ENCODE data around the gene FDXACB1.
"Not testable (repeated sequence)": the region's sequence is repeated elsewhere in the genome, so short reads cannot be mapped to it uniquely, and the experiment has no call there.

Gene FDXACB1

DNA sequence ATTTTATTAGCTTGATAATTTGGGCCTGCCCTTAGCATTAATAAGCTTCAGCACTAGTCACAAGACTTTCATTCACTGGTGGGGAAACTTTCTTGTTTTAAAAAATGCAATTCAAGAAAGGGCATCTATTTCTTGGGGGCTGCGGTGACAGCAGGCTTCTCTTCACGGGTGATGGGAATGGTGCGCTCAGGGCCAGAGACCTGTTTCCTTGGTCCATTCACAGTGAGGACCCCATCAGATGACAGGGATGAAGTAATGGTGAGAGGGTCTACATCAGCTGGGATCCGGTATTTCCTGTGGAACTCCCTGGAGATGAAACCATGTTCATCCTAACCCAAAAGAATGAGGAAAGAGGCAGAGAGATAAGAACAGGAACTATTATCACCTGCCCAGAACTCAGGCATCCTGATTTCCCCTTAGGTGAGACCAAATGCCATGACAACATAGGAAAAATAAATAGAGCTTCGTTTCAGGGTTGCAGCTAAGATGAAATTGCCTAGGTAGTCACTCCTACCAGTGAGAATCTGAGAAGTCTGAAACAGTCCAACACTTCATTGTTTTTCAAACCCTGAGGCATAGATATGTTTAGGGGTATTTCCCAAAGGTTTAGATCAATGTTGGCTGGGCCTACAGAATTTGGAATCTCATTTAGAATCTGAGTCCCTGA is 29.8 kb upstream of the FDXACB1 start:
- DNase-seq = no peak

GRCh38 chr11:111906680-111907079 is 27.7 kb upstream of the FDXACB1 start:
- no peak for DNase-seq

DNA sequence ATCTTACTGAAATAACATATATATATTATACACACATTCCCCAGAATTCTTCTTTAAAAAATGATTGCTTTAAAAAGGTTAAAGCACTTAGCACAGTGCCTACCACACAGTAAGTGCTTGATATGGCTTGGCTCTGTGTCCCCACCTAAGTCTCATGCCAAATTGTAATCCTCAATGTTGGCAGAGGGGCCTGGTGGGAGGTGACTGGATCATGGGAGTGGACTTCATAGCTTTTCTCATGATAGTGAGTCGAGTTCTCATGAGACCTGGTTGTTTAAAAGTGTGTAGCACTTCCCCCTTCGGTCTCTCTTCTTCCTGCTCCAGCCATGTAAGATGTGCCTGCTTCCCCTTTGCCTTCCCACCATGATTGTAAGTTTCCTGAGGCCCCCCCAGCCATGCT is 26.4 kb upstream of the FDXACB1 start:
- no peak for DNase-seq

DNA sequence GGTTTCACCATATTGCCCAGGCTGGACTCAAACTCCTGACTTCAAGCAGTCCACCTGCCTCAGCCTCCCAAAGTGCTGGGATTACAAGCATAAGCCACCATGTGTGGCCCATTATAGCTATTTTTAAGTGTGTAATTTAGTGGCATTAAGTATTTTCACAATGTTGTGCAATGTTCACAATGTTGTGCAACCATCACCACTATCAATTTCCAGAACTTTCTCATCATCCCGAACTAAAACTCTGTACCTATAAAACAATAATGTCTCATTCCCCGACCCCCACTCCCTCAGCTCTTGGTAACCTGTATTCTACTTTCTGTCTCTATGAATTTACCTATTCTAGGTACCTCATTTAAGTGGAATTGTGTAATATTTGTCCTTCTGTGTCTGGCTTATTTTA is 7.9 kb upstream of the FDXACB1 start:
- no peak for DNase-seq

- DNase-seq = no peak
These were observed 7.1 kb upstream of the FDXACB1 start for GRCh38 chr11:111886032-111886431.

DNA sequence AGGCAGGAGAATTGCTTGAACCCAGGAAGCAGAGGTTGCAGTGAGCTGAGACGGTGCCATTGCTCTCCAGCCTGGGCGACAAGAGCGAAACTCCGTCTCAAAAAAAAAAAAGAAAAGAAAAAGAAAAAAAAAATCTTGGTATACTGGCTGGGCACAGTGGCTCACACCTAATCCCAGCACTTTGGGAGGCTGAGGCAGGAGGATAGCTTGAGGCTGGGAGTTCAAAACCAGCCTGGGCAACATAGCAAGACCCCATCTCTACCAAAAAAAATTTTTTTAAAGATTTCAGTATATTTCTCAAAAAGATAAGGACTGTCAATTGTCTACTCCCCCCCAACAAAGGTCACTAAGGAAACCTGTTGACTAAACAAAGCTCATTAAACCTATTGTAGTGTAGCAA is 6.1 kb upstream of the FDXACB1 start:
- not testable (repeated sequence) for DNase-seq

DNA sequence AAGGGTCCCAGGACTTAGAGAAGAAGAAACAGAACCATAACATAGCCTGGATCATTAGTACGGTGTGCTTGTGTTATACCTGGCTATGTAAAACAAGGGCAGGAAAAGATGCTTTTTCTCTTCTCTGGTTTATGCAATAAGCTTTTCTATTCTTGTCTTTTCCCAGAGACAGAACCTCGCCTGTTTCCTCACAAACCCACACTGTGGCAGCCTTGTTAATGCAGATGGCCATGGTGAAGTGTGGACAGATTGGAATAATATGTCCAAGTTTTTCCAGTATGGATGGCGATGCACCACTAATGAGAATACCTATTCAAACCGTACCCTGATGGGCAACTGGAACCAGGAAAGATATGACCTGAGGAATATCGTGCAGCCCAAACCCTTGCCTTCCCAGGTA is 3.2 kb upstream of the FDXACB1 start:
- DNase-seq = no peak

GRCh38 chr11:111879637-111879960 is 634 bp upstream of the FDXACB1 start:
- no peak for DNase-seq

DNA sequence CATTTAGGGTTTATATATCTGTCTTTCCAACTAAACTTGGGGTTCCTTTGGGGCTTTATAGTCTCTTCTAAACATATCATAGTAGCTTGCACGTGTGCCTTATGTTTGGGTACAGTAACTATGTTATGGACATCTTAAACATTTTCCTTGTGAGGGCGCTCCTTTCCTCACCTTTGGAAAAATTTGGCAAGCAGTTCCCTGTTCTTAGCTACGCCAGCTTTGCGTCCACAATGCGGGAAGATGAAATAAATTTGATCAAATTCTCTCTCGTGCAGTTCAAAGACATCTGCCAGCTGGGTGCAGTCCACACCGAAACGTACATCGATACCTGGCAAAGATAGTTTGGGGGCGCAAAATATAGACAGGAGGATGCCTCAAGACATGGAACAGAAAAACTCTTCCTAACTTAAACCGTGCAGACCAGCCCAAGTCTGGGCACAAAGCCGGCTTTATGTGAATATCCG is 548 bp downstream of the FDXACB1 start:
- DNase-seq = no peak

DNA sequence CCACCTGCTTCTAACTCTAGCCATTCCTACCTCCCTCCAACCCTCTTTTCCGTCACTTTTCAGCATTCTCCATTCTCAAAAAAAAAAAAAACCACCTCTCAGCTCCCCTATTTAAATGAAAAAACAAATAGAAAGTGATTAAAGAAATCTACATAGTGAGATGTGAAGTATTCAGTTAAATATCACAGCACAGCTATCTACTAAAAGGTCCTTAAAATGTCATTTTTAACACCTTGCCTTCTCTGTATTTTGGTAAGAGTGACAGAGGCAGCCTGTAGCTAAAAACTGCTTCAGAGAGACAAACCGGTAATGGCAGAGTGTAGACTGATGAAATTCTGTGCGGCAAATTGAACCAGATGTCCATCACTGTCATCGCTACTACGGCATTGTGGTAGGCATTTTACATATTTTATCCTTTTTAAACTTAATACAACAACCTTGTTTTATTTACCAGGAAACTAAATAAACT is 7.2 kb downstream of the FDXACB1 start:
- DNase-seq = no peak

DNA sequence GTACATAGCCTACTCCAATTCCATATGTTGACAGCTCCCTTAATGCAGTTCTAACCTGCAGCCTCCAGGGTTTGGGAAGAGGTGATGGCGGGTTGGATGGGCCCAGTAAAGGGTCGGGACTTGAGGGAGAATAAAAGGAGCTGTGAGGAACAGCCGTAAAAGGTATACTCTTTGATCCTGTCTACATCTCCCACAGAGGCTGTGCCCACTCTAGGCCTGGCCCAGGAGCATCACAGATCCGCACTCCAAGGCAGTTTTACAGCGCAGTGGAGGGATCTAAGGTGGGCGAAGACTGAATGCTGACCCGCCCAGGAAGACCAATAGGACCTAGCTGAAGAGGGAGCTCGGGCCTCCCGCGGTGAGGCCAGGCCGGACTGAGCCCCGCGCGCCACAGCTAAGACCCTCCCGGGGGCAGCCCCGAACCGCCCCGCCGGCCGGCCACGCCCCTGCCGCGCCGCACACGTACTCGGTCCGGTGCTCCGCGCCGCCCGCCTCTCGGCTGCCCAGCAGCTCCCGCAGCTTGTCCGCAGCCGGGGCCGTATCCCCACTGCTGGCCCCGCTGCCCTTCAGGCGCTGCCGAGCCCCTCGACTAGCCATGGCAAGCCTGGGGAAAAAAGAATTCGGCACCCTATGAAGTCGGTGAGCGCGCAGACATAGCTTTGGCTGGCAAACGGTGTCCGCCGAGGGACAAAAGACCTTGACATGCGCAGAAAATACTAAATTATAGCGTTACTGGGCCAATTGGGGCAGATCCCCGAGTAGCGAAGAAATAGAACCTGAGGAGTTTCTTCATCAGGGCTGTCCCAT is 7.9 kb downstream of the FDXACB1 start, which contains the start of gene ALG9:
Gene ALG9, minus strand, starts transcription at position 696 of the 807 bp plus-strand sequence. Its CDS starts 99 bp downstream, at position 597.
- DNase-seq = peak; percentile 87 to 93

DNA sequence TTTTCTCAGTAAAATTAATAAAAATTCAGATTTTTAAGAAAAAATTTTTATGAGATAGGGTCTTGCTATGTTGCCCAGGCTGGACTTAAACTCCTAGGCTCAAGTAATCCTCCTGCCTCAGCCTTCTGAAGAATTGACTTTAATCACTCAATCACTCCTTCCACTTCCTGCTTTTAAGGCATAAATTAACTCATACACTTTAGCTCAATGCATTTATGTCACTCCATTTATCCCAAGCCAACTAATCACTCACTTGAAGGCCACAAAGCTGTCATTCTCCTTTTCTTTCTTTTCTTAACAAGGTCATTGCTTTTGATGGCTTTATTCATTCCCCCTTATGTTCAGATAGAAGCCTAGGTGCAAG is 8.5 kb downstream of the FDXACB1 start:
- DNase-seq = no peak

GRCh38 chr11:111870113-111870512 is 8.9 kb downstream of the FDXACB1 start:
- DNase-seq = no peak

GRCh38 chr11:111860257-111860656 is 18.7 kb downstream of the FDXACB1 start:
- DNase-seq = no peak

DNA sequence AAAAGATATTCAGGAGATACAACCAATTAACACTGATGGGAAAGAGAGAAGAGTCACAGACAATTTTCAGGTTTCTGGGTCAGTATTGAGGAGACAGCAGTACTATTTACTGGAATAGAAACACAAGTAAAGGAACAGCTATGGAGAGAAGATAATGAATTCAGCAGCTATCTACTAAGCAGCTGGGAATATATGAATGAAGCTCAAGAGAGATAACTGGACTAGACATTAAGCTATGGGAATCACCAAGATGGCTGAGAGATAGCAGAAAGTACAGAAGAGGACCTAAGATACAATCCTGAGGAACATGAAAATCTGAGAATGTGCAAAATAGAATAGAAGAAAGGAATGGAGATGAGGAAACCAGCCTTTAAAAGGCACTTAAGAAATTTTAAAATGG is 23.5 kb downstream of the FDXACB1 start:
- no peak for DNase-seq

DNA sequence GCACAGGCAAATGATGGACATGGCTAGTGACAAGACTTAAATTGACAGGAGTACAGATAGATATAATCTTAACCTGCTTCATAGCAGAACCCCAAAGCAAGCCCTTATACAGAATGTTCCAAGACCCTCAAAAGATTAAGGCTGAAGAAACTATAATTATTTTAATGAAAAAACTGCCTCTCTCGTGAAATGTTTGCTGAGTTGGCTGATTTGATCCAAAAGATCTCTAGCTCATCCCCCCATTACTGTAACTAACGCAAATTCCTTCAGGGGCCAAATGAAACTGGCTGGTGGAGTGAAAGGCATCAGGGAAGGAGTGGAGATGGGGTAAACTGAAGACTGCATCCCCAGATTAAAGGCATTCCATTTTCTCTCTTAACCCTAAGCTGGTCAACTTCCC is 26.9 kb downstream of the FDXACB1 start:
- no peak for DNase-seq

DNA sequence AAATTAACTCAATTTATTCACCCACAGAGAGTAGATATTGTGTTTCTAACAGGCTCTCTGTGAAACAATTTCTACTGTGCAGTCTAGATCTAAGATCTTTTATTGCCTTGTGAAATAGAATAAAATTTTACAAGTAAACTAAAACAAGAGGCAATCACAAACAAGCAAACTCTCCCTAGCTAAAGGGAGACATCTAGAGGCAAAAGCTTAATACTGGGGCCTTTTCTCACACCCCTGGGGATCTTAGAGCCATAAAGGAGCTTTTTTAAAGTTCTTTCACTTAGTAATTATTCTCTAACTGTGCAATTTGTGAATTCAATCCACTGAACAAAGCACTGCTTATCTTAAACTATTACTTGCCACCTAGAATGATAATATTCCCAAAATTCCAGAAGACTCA is 27.3 kb downstream of the FDXACB1 start:
- no peak for DNase-seq

DNA sequence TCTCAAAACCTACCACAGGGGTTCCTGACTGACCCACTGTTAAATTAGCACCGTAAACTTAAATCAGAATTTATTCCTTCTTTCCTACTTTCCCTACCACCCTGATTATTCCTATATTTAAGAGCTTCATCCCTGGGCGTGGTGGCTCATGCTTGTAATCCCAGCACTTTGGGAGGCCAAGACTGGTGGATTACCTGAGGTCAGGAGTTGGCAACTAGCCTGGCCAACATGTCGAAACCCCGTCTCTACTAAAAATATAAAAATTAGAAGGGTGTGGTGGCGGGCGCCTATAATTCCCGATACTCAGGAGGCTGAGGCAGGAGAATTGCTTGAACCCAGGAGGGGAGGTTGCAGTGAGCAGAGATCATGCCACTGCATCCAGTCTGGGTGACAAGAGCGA is 27.9 kb downstream of the FDXACB1 start:
- DNase-seq = no peak

GRCh38 chr11:111849631-111850030 is 29.3 kb downstream of the FDXACB1 start:
- DNase-seq = no peak

DNA sequence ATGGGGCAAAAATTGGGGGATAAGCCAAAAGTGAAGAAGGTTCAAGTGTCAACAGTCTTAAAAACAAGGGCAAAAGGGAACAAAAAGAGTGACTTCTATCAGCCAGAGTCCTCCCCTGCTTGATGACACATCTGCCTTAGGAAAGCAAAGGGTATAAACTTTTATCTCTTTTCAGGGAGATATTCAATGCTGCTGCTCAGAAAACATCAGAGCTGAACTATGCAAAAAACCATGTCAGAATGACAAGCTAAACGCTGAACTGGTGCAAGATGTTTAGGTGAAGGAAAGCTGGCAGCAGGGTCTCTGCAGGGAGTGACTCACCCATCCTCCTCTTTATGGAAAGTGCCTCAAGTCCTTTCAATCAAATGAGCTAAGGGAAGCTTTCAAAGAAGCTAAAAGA is 32.3 kb downstream of the FDXACB1 start:
- no peak for DNase-seq

DNA sequence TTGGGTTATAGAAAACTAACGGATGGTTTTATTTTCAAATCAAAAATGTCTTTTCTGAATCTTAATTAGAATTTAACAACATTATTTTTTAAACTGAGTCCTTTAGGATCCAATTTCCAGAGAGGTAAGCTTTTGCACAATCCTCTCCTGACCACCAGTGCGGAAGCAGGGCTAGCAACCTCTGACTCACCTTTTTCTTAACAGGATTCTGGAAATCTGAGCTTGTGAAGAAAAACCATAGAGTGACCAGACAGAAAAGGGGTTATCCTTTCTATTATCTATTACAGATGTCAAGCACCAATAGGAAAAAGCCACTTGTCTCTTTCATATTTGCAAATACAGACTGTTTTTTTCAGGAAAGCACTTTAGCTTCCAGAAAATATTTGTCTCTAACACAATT is 32.9 kb downstream of the FDXACB1 start:
- no peak for DNase-seq

DNA sequence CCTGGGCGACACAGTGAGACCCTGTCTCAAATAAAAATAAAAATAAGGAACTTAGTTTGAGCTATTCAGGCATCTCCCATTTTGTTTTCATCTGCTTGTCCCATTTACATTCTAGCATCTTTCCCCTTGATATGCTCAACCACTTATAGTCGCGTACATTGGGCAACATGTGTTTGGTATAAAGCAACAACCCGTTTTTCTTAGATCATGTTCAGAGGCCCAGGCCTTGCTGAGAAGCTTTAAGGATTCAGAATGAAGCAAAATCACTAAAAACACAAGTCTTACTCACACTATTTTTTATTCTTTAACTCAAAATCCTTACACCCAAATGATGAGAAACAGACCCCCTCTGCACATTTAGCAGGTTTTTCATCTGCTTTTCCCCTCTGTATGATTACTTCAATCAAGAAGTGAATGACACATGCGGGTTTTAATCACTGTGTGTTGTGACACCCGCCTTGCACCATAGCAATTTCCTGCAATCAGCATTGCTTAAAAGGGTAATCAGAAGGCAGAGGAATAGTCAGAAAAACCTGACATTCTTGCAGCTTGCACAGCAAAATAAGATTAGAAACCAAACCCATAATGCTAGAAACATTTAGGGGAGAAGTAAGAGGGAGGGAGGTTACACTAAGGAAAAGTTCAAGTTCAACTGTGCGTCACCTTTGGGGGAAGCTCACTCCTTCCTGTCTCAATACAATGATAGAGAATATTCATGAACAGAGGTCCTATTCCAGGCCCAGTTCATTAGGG is 33.5 kb downstream of the FDXACB1 start:
- DNase-seq = peak in 1 of 2 donors; percentile 42

- no peak for DNase-seq
These were observed 35.3 kb downstream of the FDXACB1 start for GRCh38 chr11:111843661-111844060.
